ENCODE data around the gene POLN. TPM values are rescaled to one million over a fixed set of nuclear protein-coding genes. Genes with fewer than 3 reads are reported as not detected.
A peak's percentile ranks its signal among the peaks of the same experiment; 100 is the strongest.
"Not testable (repeated sequence)": the region's sequence is repeated elsewhere in the genome, so short reads cannot be mapped to it uniquely, and the experiment has no call there.

POLN gene
- total RNA-seq, 1 donor from 2014 or later: 8.6 TPM

DNA sequence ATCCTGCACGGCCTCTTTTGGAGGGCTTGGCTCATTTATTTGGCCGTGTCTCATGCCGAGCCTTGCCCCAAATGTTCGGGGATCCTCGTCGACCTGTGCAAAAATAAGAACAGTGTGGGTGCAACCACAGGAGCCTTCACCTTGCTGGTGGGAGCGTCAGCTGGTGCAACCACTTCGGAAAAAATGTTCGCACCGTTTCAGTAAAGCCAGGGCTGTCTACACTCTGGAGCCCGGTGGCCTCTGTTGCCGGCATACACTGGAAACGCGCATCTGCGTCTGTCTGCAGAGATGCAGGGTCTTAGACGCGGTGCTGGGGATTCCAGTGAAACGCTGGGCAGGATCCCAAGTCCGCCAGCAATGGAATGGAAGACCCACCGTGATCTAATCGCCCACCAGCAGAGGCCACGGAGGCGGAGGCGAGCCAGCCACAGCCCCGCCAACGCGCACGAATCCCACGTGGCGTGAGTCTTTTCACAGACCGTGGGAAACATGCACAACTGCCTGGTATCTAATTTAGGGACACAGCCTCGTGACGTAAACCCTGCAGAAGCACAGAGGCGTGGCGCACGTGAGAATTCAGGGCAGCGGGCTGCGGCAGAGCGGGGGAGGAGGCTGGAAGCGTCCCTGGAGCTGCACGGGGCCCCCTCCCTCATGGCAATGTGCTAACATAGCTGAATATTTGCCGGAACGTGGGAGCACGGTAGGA is 33.8 kb upstream of the POLN start:
- FAIRE-seq: no peak
- no peak for DNase-seq (ENCODE audit: low spot score in 2 of 2)

DNA sequence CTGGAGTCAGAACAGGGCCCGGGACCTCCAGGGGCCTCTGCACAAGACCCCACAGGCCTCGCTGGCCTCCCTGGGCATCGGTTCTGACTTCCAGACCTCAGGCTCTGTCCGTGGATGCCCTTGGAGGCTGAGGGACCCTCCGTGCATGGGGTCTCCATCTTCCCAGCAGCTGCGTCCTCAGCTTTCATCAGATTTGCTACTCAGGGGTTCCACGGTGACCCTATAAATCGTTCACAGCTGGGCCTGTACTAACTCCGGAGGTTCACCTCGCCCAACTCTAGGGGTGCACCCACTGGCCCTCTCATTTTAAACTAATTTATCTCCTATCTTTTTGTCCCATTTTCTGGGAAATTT is 33.1 kb upstream of the POLN start:
- DNase-seq (ENCODE audit: low spot score in 2 of 2); FAIRE-seq: not testable (repeated sequence)

DNA sequence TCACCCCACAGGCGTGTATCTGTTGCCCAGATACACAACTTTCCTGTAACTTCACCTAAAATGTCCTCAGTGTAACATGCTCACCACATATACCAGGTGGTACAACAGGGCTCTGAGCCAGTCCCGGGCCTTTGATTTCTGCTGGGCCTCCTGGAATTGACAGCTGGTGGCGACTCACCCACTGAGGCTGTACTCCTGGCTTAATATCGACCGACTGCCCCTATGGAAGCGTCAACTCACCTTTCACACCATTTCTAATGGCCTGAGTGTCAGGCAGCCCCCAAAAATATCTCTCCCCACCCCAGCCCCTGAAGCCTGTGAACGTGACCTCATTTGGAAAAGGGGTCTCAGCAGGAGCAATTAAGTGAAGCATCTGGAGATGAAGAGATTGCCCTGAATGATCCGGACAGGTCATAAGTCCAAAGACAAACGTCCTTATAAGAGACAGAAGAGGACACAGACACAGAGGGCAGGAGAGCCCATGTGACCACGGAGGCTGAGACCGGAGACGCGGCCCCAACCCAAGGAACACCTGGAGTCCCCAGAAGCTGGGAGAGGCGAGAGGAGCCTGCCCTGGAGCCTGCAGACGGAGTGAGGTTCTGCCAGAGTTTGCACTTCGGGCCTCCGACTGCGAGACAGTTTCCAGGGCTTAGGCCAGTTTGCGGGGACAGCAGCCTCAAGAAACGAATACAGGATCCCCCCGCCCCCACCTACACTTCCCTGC is 32.6 kb upstream of the POLN start:
- FAIRE-seq: no peak

DNA sequence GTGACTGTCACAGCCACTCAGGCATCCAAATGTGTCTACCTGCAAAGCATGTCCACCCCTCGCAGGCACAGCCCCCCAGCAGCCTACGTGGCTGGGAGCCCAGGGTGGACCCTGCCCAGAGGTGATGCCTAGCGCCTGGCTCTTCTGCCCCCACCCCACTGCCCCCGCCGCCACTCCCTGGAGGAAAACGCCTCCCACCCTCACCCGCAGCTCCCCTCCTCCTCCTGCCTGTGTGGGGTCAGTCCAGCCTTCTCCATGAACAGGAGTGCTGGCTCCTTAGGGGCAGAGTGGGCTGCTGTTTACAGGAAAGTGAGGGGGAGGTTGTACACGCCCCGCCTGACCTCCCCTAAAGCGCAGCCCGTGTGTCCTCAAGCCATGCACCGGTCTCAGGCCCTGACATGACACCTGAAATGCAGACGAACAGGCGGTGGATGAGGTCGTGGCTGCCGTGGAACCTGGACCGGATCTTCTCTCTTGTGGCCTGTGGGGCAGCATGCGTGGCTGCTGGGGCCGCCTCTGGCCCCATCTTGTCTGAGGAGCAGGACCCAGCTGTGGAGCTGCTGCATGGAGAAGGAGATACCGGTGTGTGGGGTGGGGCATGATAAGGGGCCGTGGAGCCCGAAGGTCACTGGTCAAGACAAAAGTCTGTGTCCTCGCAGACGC is 31.9 kb upstream of the POLN start:
- DNase-seq (ENCODE audit: low spot score in 2 of 2) (no peak), FAIRE-seq (no peak)

More for the DNA sequence above, 32.6 kb upstream of the POLN start:
- no peak for DNase-seq (ENCODE audit: low spot score in 2 of 2)

DNA sequence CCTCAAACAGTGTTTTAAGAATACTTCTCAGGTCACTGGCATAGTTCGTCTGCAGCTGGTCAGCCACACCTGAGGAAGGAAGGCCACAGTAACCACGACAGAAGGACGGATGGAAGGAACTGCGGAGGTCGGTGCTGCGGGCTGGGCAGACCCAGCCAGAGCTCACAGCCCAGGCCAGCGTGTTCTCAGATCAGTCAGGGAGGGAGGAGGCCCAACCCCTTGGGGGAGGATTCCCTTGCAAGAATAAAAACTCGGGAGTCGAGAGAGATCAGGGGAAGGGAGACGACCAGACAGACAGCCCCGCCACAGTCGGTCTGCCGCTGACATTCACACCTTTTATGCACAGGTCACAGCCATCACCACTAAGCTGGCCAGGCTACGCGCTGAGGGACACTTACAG is 31.3 kb upstream of the POLN start:
- DNase-seq (ENCODE audit: low spot score in 2 of 2) (no peak), FAIRE-seq (no peak)

DNA sequence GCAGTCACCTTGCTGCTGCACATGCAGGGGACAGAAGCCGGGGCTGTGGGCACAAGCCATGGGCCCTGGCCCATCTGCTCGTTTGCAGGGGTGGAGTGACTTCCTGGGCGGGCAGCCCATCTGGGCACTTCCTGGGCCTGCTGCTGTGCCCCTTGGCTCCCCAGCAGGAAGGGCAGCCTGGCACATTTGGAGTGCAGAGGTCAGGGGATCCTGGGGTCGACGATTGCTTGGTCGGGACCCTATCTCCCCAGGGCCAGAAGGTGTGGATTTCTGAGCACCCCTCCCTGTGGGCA is 30.9 kb upstream of the POLN start:
- FAIRE-seq: no peak
- DNase-seq (ENCODE audit: low spot score in 2 of 2): no peak

DNA sequence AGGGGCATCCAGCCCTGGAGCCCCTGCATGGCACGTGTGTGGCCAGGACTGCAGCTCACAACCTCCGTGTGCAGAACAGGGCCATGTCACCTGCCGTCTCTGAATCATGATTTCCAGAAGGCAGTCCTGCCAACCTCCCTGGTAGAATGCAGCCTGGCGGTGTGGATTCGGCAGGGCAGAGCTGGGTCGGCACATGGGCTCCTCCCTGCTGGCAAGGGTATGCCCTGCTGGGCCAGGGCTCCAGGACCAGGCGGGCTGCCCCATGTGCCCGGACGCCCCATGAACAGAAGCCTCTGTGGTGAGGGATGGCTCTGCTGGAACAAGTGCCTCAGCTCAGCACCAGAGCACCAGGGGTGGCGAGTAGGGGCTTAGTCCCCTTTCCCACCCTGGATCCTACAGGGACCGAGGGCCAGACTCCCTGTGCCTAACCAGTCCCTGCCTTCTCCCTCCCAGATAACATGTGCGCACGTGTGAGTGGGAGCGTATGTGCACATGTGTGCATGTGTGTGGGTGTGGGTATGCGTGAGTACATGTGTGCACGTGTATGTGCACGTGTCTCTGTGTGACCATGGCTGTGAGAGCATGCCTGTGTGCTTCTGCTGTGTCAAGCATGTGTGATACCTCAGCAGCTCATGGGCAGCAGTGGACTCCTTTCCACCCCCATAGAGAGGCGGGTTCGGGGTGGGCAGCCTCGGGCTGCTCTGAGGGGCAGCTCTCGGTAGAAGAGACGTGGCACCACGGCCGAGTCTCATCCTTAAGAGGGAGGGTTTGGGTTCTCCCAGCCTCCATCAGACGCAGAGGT is 30.3 kb upstream of the POLN start:
- FAIRE-seq: no peak
- no peak for DNase-seq (ENCODE audit: low spot score in 2 of 2)

DNA sequence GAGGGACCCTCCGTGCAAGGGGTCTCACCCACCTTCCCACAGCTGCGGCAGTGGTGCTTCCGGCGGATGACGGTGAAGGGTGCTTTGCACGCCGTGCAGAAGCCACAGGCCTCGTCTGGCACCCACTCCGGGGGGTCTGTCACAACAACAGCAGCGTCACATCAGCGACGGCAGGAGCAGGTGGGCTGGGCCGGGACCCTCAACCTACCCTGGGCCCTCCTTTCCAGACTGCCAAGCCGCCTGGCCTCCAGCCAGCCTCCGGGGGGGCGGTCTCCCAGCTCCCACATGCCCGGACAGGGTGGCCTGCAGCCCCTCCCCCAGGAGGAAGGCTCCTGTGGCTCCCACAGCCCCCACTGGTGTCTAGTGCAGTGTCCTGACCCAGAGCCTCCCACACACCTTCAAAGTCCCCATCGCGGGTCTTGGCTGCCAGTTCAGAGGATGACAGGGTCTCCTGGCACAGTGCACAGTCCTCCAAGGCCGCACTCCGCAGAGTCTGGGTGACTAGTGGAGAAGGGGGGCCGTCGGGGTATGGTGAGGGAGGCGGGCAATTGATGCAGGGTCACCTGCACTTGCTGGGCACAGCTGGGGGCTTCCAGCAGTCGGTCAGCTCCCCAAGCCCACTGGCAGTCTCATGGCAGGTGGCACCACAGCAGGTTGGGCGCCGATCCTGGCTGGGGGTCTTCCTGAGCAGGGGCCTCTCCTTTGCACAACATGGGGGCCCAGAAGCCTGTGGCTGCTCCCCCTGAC is 29.5 kb upstream of the POLN start:
- no peak for DNase-seq (ENCODE audit: low spot score in 2 of 2)
- FAIRE-seq: no peak

DNA sequence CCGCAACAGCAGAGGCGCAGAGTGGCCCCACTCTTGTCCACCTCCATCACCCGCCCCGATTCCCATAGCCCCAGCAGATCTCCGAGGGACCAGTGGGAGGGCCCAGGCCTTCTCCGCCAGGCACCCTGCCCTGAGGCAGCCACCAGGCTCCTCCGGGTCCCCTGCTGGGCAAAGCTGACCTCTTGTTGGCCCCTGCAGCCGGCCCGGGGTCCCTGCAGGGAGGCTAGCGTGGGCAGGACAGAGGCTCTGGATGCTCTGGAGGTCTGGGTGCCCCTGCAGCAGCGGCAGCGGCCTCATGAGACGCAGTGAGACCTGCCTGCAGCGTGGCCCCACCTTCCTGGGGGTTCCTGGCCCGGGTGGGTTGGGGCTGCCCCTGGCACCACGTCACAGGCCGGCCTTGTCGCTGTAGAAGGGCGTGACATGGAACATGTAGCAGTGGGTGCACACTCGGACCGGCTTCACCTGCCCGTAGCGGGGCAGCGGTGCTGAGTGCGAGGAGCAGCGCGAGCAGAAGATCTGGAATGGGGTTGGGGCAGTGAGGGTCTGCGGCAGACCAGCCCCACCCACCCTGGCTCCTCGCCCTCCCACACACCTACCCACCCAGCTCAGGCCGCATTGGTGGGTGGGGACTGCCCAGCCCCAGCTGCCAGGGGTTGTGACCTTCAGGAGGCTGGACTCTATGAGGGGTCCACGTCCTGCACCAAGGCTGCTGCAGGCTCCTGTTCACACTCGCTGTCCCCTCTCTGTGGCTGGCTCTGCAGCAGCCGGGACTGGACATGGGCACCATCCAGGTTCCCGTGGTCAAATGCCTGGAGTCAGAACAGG is 28.6 kb upstream of the POLN start:
- FAIRE-seq: no peak

DNA sequence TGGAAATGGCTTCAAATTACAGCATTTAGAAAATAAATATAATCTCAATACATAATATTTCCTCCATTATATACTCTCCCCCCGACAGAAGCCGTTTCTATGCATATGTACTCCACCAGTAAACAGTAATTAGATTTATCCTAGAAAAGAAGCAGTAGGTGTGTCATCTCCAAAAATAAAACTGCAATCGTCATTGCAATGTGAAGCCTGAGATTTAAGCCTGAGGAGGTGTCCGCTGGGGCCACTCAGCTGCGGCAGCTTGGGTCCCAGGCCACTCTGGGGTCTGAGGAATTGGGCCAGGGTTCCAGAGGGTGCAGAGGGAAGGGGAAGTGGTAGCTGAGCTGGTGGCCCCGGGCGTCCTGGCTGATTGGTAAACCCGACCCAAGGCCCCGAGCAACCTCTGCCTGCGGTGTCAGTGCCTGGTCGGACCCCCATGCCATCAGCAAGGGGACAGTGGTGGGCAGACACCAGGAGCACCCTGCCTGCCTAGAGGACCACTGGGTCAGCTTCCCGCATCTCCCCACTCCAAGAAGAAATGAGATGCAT is 27.8 kb upstream of the POLN start:
- DNase-seq (ENCODE audit: low spot score in 2 of 2) (no peak), FAIRE-seq (no peak)

More for the DNA sequence above, 28.6 kb upstream of the POLN start:
- no peak for DNase-seq (ENCODE audit: low spot score in 2 of 2)

DNA sequence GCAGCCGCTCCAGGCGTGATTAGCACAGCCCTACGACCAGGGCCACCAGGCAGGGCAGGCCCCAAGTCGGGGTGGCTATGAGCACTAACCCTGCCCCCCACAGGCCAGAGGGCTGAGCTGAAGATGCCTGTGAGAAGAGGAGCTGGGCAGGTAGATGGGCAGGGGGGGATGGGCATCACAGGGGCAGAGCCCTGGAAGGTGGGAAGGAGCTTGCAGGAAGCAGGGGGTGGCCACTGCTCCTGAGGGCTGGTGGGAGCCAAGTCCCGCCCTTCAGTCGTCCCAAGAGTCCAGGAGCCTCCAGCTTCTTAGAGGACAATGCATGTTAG is 27.2 kb upstream of the POLN start:
- DNase-seq (ENCODE audit: low spot score in 2 of 2): no peak
- no peak for FAIRE-seq

DNA sequence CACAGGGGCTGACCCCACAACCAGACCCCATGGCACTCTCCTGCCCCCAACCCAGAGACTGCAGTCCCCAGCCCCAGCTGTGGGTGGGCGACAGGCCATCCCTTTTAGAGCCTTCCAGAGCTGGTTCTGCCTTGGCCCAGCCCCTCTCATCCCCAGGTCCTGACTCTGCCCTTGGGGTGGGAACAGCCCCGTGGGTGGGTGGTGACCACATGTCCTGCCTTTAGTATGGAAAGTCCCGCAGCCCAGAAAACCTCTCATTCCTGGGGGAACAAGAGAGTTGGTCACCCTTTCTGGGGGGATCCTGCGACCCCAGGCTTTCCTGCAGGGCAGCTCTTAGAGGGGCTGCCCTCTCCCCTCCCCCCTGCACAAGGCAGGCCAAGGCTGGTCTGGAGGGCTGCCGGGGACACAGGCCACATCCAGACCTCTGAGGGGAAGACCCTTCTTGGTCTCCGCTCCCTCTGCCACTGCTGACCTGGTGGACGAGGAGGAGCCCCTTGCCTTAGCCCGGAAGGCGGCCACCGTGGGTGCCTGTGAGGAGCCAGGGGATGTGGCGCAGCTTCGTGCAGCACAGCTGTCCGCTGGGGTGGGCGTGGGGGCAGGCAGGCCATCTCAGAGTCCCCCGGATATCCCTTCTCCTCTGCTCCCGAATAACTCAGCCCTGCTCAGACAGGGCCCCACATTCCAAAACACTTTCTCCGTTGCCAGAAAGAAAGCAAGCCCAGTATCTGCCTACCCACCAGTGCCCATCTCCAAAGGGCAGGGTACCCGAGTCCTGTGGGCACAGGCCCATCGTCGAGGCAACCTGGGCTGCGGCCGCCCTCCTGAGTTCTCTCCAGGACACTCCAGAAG is 26.7 kb upstream of the POLN start:
- DNase-seq (ENCODE audit: low spot score in 2 of 2): no peak
- FAIRE-seq: no peak

DNA sequence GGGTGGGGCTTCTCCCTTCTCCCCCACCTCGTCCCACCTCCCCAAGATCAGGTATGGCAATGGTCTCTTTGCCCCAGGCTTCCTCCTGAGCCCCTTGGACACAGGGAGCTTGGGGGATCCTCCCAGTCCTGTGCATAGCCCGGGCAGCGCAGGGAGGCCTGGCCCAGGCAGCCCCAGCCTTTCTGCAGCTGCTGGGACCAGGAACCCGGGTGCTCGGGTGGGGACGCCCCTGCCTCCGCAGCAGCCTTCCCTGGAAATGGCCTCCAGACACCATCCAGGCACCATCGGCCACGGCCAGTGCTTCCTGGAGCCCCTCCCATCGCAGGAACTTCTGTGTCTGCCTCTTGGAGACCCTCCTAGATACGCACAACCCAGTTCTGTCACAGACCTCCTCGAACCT is 25.9 kb upstream of the POLN start:
- DNase-seq (ENCODE audit: low spot score in 2 of 2) (no peak), FAIRE-seq (no peak)

DNA sequence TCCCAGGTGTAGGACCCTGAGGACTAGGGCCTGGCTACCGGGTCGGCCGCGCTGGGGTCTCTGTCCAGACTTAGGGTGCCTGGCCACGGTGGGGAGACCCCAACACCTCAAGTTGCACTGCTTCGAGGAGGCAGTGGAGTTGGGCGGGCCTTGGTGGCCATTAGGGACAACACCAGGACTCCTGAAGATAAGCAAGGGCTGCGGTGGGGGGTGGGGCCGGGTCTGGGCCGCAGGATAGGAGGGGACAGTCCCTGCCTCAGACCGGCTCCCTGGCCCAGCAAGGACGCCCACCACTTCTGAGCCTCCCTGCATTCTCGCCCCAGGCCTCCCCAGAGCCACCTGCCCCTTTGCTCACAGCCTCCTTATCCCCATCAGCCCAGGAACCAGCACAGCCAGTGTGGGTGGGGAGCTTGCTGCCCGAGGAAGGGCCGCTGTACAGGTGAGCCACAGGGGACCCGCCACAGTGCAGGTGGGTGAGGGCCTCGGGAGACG is 25.4 kb upstream of the POLN start:
- FAIRE-seq (no peak), DNase-seq (ENCODE audit: low spot score in 2 of 2) (no peak)

DNA sequence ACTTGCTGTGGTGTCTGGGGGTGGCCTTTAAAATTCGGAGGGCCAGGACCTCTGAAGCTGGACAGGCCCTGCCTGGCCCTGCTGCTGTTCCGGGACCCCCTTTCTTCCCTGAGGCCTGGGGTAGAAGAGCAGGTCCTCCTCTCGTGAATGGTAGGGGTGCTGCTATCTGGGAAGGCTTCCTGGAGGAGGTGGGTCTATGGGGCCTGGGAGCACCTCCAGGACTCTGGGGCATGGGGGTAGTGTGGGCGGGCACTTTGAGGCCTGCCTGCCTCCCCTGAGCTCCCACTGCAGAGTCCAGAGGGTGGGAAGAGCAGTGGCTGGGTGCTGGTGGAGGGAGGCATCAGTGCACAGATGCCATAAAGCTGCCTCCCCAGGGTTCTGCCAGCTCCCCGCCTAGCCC is 24.9 kb upstream of the POLN start:
- DNase-seq (ENCODE audit: low spot score in 2 of 2): no peak
- FAIRE-seq: no peak

DNA sequence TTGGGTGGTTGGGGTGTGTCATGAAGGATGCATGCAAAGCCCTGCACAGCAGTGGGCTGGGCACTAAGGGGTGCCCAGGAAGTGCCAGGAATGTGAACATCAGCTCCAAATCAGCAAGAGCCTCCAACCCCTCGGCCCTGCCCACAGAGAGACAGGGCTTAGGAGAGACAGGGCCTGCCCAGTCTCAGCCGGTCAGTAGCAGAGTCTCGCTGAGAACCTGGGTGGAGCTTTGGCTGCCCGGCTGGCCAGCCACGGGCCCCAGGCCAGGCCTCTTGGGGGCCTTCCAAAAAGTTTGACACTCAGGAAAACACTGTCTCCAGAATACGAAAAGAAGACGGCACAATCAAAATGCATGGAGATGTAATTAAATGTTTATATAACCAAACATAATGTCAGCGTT is 24.3 kb upstream of the POLN start:
- FAIRE-seq (no peak), DNase-seq (ENCODE audit: low spot score in 2 of 2) (peak; percentile 61 to 79)

DNA sequence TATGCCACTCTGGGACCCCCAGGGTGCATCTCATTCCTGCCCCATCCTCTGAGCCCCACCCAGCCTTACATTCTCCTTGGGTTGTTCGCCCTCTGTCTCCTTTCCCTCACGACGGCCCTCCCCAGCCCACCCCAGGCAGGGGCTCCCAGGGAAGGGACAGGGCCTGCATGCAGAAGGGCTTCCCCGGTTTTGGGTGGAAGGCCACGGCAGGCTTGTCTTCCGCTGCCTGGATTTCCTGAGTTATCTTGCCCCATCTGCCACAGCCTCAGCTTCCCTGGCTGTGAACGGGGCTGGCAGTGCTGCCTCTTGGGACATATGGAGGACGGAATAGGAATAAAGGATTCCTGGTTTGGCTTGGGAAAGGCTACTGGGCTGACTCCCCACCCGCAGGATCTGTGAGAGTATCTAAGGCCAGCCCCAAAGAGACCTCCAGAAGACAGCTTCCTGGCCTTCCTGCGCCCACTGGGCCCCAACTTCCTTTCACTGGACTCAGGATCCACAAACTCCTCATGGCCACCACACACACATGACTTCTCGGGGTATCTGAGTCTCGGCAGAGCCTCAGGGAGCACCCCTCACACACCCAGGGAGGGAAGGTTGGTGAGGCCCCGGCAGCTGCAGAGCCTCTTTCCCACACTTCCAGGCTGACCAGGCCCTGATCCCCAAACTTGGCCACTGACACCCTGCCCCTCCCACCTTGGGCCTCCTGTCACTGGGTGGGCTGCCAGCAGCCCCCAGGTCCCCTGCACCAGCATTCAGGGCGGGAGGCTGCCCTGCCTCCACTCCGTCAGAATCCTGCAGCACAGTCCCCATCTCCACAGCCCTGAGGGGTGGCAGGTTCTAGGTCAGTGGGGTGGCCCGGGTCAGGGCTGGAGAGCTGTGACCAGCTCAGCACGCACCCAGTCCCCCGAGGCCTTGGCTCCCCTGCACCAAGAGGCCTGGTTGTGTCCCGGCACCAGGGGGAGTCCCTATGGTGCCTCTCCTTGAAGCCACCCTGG is 23.5 kb upstream of the POLN start:
- no peak for FAIRE-seq
- DNase-seq (ENCODE audit: low spot score in 2 of 2): no peak

All from frontal cortex (tissue), 4 donors.